Subcutaneous abdominal adipose tissue (tissue), 5 donors: Measurements from ENCODE around the gene ITGA3.
A peak's percentile ranks its signal among the peaks of the same experiment; 100 is the strongest.

ENCODE experiments used
- H3K27ac ChIP-seq: one replicate; pipeline ENCODE4 v1.7.0; 2013; ENCODE audit warnings: low read depth, mild to moderate bottlenecking, inconsistent platforms, low read length, moderate library complexity
- H3K27me3 ChIP-seq, 5 donors: one replicate each; pipeline ENCODE4 v1.7.0; 2013; ENCODE audit warnings: low read length in 5 of 5, inconsistent platforms in 1 of 5; ENCODE audit not compliant: control insufficient read depth in 5 of 5, insufficient read depth in 4 of 5
- H3K36me3 ChIP-seq, 5 donors: one replicate each; pipeline ENCODE4 v1.7.0; 2013; ENCODE audit warnings: low read length in 5 of 5; ENCODE audit not compliant: control insufficient read depth in 5 of 5, insufficient read depth in 5 of 5
- H3K4me1 ChIP-seq, 5 donors: one replicate each; pipeline ENCODE4 v1.7.0; 2013; ENCODE audit warnings: low read length in 5 of 5, mild to moderate bottlenecking in 3 of 5, moderate library complexity in 1 of 5; ENCODE audit not compliant: control insufficient read depth in 5 of 5, insufficient read depth in 5 of 5
- H3K4me3 ChIP-seq, 5 donors: one replicate each; pipeline ENCODE4 v1.7.0; 2013; ENCODE audit warnings: low read length in 5 of 5, low read depth in 1 of 5
- H3K9ac ChIP-seq, 5 donors: one replicate each; pipeline ENCODE4 v1.7.0; 2013; ENCODE audit warnings: low read length in 5 of 5, mild to moderate bottlenecking in 4 of 5, moderate library complexity in 3 of 5
- H3K9me3 ChIP-seq, 5 donors: one replicate each; pipeline ENCODE4 v1.7.0; 2013; ENCODE audit warnings: low read length in 5 of 5; ENCODE audit not compliant: control insufficient read depth in 5 of 5
- donor health status: healthy.
- donor health status: healthy.
- donor health status: healthy.
- donor health status: healthy.
- donor health status: healthy.

ITGA3 gene

GRCh38 chr17:50055426-50056216, at the start of gene ITGA3:
Gene ITGA3, plus strand, starts transcription at chr17:50056110. Its CDS starts 330 bp downstream, at chr17:50056440.
- peaks cover 3 to 63% (median 38%) of the 10 kb centered on the region in 5 donors for H3K4me1 ChIP-seq
- peak within 1 kb of the TSS; percentile 30 for H3K27ac ChIP-seq
- H3K27me3 ChIP-seq = peaks cover 0 to 29% (median 12%) of the 10 kb centered on the region in 5 donors
- peak within 1 kb of the TSS in 4 of 5 donors; percentile 6 to 68 (median 55) for H3K9ac ChIP-seq
- no peaks in the 10 kb centered on the region for H3K36me3 ChIP-seq
- peak within 1 kb of the TSS; percentile 62 to 77 (median 68) for H3K4me3 ChIP-seq
- H3K9me3 ChIP-seq = no peaks in the 10 kb centered on the region

GRCh38 chr17:50009282-50009681, 46.6 kb upstream of the ITGA3 start:
- H3K4me3 ChIP-seq = no peak overlapping the region
- peaks cover 2 to 26% (median 18%) of the 10 kb centered on the region in 5 donors for H3K9me3 ChIP-seq
- no peaks in the 10 kb centered on the region for H3K36me3 ChIP-seq
- no peak overlapping the region for H3K9ac ChIP-seq
- H3K4me1 ChIP-seq = no peaks in the 10 kb centered on the region
- H3K27me3 ChIP-seq = no peaks in the 10 kb centered on the region
- no peak overlapping the region for H3K27ac ChIP-seq

GRCh38 chr17:50013079-50013478, 42.8 kb upstream of the ITGA3 start:
- peaks cover 2 to 29% (median 19%) of the 10 kb centered on the region in 5 donors for H3K9me3 ChIP-seq
- no peak overlapping the region for H3K27ac ChIP-seq
- no peaks in the 10 kb centered on the region for H3K27me3 ChIP-seq
- no peak overlapping the region for H3K4me3 ChIP-seq
- H3K9ac ChIP-seq = no peak overlapping the region
- no peaks in the 10 kb centered on the region for H3K4me1 ChIP-seq
- no peaks in the 10 kb centered on the region for H3K36me3 ChIP-seq

DNA sequence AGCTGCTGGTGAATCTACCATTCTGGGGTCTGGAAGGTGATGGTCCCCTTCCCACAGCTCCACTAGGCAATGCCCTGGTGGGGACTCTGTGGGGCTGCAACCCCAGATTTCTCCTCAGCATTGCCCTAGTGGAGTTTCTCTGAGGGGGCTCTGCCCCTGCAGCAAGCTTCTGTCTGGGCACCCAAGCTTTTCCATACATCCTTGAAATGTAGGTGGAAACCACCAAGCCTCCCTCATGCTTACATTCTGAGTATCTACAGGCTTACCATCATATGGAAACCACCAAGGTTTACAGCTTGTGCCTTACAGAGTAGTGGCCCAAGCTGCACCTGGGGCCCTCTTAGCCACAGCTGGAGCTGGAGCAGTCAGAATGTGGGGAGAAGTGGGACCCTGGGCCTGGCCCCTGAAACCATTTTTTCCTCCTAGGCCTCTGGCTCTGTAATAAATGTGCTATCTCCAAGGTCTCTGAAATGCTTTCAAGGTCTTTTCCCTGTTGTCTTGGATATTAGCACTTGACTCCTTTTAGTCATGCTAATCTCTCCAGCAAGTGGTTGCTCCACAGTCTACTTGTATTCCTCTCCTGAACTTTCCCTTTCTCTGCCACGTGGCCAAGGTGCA, 41.3 kb upstream of the ITGA3 start:
- Histone ChIP-seq H3K27ac (no peak overlapping the region), H3K9me3 (peaks cover 0 to 19% (median 12%) of the 10 kb centered on the region in 5 donors), H3K4me3 (no peak overlapping the region), H3K36me3 (no peaks in the 10 kb centered on the region), H3K4me1 (no peaks in the 10 kb centered on the region), H3K27me3 (no peaks in the 10 kb centered on the region), H3K9ac (no peak overlapping the region)

DNA sequence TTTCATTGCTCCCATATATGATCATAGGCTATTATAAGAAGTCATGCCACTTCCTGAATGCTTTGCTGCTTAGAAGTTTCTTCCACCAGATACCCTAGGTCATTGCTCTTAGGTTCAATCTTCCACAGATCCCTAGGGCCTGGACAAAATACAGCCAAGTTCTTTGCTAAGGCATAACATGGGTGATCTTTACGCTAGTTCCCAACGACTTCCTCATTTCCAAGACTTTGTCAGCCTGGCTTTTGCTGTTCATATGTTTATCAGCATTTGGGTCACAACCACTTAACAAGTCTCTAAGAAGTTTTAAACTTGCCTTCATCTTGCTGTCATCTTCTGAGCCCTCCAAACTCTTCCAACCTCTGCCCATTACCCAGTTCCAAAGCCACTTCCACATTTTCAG, 40.8 kb upstream of the ITGA3 start:
- peaks cover 0 to 19% (median 12%) of the 10 kb centered on the region in 5 donors for H3K9me3 ChIP-seq
- no peak overlapping the region for H3K4me3 ChIP-seq
- no peaks in the 10 kb centered on the region for H3K4me1 ChIP-seq
- no peak overlapping the region for H3K27ac ChIP-seq
- no peak overlapping the region for H3K9ac ChIP-seq
- no peaks in the 10 kb centered on the region for H3K36me3 ChIP-seq
- no peaks in the 10 kb centered on the region for H3K27me3 ChIP-seq

DNA sequence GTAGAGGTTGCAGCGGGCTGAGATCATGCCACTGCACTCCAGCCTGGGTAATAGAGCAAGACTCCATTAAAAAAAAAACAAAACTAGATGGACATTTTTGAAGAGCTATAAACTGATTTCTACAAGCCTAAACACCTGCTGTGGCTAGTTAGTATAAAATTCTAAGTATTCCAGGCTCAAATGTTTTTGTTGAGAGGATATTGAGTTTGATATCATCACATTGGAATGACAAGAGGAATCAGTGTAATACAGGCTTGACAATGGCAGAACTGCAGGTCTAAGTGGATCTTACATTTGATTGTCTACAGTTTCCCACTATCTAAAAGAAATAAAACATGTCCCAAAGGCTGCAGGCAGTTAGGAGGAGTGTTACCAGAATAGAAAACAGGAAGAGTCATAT, 37.0 kb upstream of the ITGA3 start:
- Histone ChIP-seq H3K36me3 (no peaks in the 10 kb centered on the region), H3K27ac (no peak overlapping the region), H3K9ac (no peak overlapping the region), H3K27me3 (peaks cover 0 to 4% (median 0%) of the 10 kb centered on the region in 5 donors), H3K4me3 (no peak overlapping the region), H3K9me3 (peaks cover 0 to 5% (median 2%) of the 10 kb centered on the region in 5 donors), H3K4me1 (peaks cover 0 to 12% (median 0%) of the 10 kb centered on the region in 5 donors)

GRCh38 chr17:50020841-50021599, 34.9 kb upstream of the ITGA3 start:
- no peaks in the 10 kb centered on the region for H3K36me3 ChIP-seq
- H3K27me3 ChIP-seq = peaks cover 0 to 4% (median 0%) of the 10 kb centered on the region in 5 donors
- peaks cover 0 to 12% (median 0%) of the 10 kb centered on the region in 5 donors for H3K4me1 ChIP-seq
- H3K9me3 ChIP-seq = peaks cover 0 to 4% (median 0%) of the 10 kb centered on the region in 5 donors
- no peak overlapping the region for H3K27ac ChIP-seq
- no peak overlapping the region for H3K9ac ChIP-seq
- H3K4me3 ChIP-seq = no peak overlapping the region

DNA sequence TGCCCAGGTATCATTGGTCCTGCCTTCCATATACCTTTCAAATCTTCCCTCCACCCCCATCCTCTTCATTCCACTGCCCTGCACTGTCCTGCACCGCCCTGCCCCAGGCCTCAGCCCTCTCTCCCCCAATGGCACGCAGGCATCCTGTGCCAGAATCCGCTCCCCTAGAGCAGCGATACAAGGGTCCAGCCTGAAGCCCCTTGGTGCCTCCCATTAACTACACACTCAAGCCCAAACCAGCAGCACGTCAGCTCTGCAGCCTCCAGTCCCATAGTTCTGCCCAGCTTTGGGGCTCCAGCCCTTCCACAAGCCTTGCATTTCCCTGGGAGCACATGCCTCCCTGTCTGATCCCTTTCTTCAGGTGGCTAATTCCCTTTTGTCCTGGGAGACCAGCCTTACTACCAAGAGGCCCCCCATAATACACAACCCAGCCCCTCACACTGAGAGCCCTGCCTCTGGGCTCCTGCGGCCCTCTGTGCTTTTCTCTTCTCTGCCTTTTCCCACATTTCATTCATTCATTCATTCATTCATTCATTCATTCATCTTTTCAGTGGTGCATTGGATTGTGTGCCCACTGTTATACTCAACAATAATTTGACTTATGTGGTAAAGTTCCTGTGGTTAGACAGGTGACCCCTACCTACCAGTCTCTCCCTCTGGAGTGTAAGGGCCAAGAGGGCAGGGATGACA, 34.1 kb upstream of the ITGA3 start:
- Histone ChIP-seq H3K27me3 (peaks cover 0 to 4% (median 0%) of the 10 kb centered on the region in 5 donors), H3K9me3 (peaks cover 0 to 4% (median 0%) of the 10 kb centered on the region in 5 donors), H3K36me3 (no peaks in the 10 kb centered on the region), H3K4me3 (no peak overlapping the region), H3K9ac (no peak overlapping the region), H3K4me1 (peaks cover 0 to 15% (median 0%) of the 10 kb centered on the region in 5 donors), H3K27ac (no peak overlapping the region)

GRCh38 chr17:50022463-50023130, 33.3 kb upstream of the ITGA3 start:
- H3K9me3 ChIP-seq = peaks cover 0 to 4% (median 0%) of the 10 kb centered on the region in 5 donors
- no peak overlapping the region for H3K9ac ChIP-seq
- peaks cover 1 to 23% (median 7%) of the 10 kb centered on the region in 5 donors for H3K4me1 ChIP-seq
- H3K27ac ChIP-seq = no peak overlapping the region
- no peaks in the 10 kb centered on the region for H3K36me3 ChIP-seq
- H3K4me3 ChIP-seq = no peak overlapping the region
- H3K27me3 ChIP-seq = peaks cover 3 to 9% (median 6%) of the 10 kb centered on the region in 5 donors
